Astrocyte (in vitro differentiated cells and primary cell): Measurements from ENCODE around the gene ALG2. TPM values are rescaled to one million over a fixed set of nuclear protein-coding genes. Genes with fewer than 3 reads are reported as not detected.

Source experiments
- DNase-seq: peaks from one replicate; pipeline ENCODE4 v3.0.0-alpha.2; 2010; ENCODE audit warnings: low read depth
- FAIRE-seq: peaks from 2 replicates; lab custom pipeline; 2011; peaks lifted over from hg19 to GRCh38; lab: Jason Lieb, UNC
- H2AFZ ChIP-seq: 2 replicates; pipeline ENCODE4 v1.6.0; 2012; ENCODE audit warnings: low read depth, low read length, inconsistent platforms
- H3K27ac ChIP-seq: 2 replicates; pipeline ENCODE4 v1.5.1; 2011; ENCODE audit warnings: low read depth, low read length, inconsistent platforms
- H3K27me3 ChIP-seq: 2 replicates; pipeline ENCODE4 v1.6.0; 2011; ENCODE audit warnings: low read length, inconsistent platforms; ENCODE audit not compliant: insufficient read depth
- H3K36me3 ChIP-seq: 2 replicates; pipeline ENCODE4 v1.5.1; 2011; ENCODE audit warnings: low read length, inconsistent platforms; ENCODE audit not compliant: insufficient read depth
- H3K4me1 ChIP-seq: 2 replicates; pipeline ENCODE4 v1.5.1; 2011; ENCODE audit warnings: low read length, inconsistent platforms; ENCODE audit not compliant: insufficient read depth
- H3K4me2 ChIP-seq: 2 replicates; pipeline ENCODE4 v1.6.0; 2012; ENCODE audit warnings: low read length, inconsistent platforms
- H3K4me3 ChIP-seq: 2 replicates; pipeline ENCODE4 v1.5.1; 2011; ENCODE audit warnings: low read depth, mild to moderate bottlenecking, low read length, inconsistent platforms; ENCODE audit not compliant: insufficient read depth
- H3K79me2 ChIP-seq: 2 replicates; pipeline ENCODE4 v1.6.0; 2012; ENCODE audit warnings: mild to moderate bottlenecking, low read length, inconsistent platforms; ENCODE audit not compliant: insufficient read depth
- H3K9ac ChIP-seq: 2 replicates; pipeline ENCODE4 v1.6.0; 2012; ENCODE audit warnings: mild to moderate bottlenecking, low read length, inconsistent platforms
- H3K9me3 ChIP-seq: 2 replicates; pipeline ENCODE4 v1.5.1; 2012; ENCODE audit warnings: low read depth, mild to moderate bottlenecking, low read length, inconsistent platforms; ENCODE audit not compliant: insufficient read depth
- H4K20me1 ChIP-seq: 2 replicates; pipeline ENCODE4 v1.6.0; 2012; ENCODE audit warnings: low read length, inconsistent platforms; ENCODE audit not compliant: insufficient read depth
- H3K27ac Mint-ChIP-seq: one replicate; pipeline ENCODE4 v1.8.0; 2021; ENCODE audit warnings: mild to moderate bottlenecking, mixed read lengths; ENCODE audit not compliant: unreplicated experiment
- H3K27me3 Mint-ChIP-seq: one replicate; pipeline ENCODE4 v1.8.0; 2021; ENCODE audit warnings: low read depth, mixed read lengths; ENCODE audit not compliant: unreplicated experiment
- H3K36me3 Mint-ChIP-seq: one replicate; pipeline ENCODE4 v1.8.0; 2021; ENCODE audit warnings: low read depth, mixed read lengths; ENCODE audit not compliant: unreplicated experiment
- H3K4me1 Mint-ChIP-seq: one replicate; pipeline ENCODE4 v1.8.0; 2021; ENCODE audit warnings: low read depth, mixed read lengths; ENCODE audit not compliant: unreplicated experiment
- H3K4me3 Mint-ChIP-seq: one replicate; pipeline ENCODE4 v1.8.0; 2021; ENCODE audit warnings: mild to moderate bottlenecking, moderate library complexity, mixed read lengths; ENCODE audit not compliant: unreplicated experiment
- H3K9me3 Mint-ChIP-seq: one replicate; pipeline ENCODE4 v1.8.0; 2021; ENCODE audit warnings: mild to moderate bottlenecking, mixed read lengths; ENCODE audit not compliant: unreplicated experiment
- CTCF ChIP-seq: IDR thresholded peaks from 2 replicates; pipeline ENCODE4 v1.5.1; 2011; ENCODE audit warnings: low read depth, mild to moderate bottlenecking, inconsistent platforms, low read length, moderate library complexity; ENCODE audit not compliant: insufficient read depth
- EZH2 ChIP-seq: IDR thresholded peaks from 2 replicates; pipeline ENCODE4 v1.6.1; 2012; ENCODE audit warnings: mild to moderate bottlenecking, low read length, inconsistent platforms; ENCODE audit not compliant: insufficient read depth
- total RNA-seq: library from RNA; stranded (reverse); gene quantifications from 2 replicates; pipeline ENCODE4 v1.2.1, GENCODE V29; 2021

Gene ALG2
- total RNA-seq, 1 donor from 2014 or later = 33.3 TPM

GRCh38 chr9:99184110-99184474 lies 37.6 kb downstream of the ALG2 start:
- H3K27me3 Mint-ChIP-seq = peaks cover 1% of the 10 kb centered on the region
- Histone ChIP-seq H3K79me2 (no peaks in the 10 kb centered on the region), H3K27ac (no peak overlapping the region), H3K36me3 (no peaks in the 10 kb centered on the region), H2AFZ (peak overlapping the region; percentile 49), H3K9ac (no peak overlapping the region), H3K27me3 (no peaks in the 10 kb centered on the region), H3K9me3 (no peaks in the 10 kb centered on the region), H3K4me1 (peaks cover 18% of the 10 kb centered on the region), H3K4me2 (no peak overlapping the region), H3K4me3 (no peak overlapping the region), H4K20me1 (no peaks in the 10 kb centered on the region)
- FAIRE-seq = no peak
- H3K36me3 Mint-ChIP-seq = no peaks in the 10 kb centered on the region
- H3K9me3 Mint-ChIP-seq = peaks cover under 1% of the 10 kb centered on the region
- no peak overlapping the region for H3K4me3 Mint-ChIP-seq
- DNase-seq = no peak
- H3K4me1 Mint-ChIP-seq = peaks cover 11% of the 10 kb centered on the region
- TF ChIP-seq EZH2 (no peak), CTCF (no peak)
- H3K27ac Mint-ChIP-seq = no peak overlapping the region

GRCh38 chr9:99183616-99184015 lies 38.1 kb downstream of the ALG2 start:
- H3K27ac ChIP-seq = no peak overlapping the region
- H3K27ac Mint-ChIP-seq = no peak overlapping the region
- H3K9ac ChIP-seq = no peak overlapping the region
- no peaks in the 10 kb centered on the region for H3K27me3 Mint-ChIP-seq
- H4K20me1 ChIP-seq = no peaks in the 10 kb centered on the region
- no peaks in the 10 kb centered on the region for H3K9me3 ChIP-seq
- H3K4me1 ChIP-seq = peaks cover 18% of the 10 kb centered on the region
- FAIRE-seq = no peak
- H3K36me3 ChIP-seq = no peaks in the 10 kb centered on the region
- H3K4me3 Mint-ChIP-seq = no peak overlapping the region
- peaks cover 11% of the 10 kb centered on the region for H3K4me1 Mint-ChIP-seq
- no peak for DNase-seq
- no peaks in the 10 kb centered on the region for H3K36me3 Mint-ChIP-seq
- no peak overlapping the region for H3K4me2 ChIP-seq
- H3K4me3 ChIP-seq = no peak overlapping the region
- H2AFZ ChIP-seq = no peak overlapping the region
- H3K79me2 ChIP-seq = no peaks in the 10 kb centered on the region
- no peak for TF ChIP-seq EZH2
- TF ChIP-seq CTCF = no peak
- H3K27me3 ChIP-seq = no peaks in the 10 kb centered on the region
- H3K9me3 Mint-ChIP-seq = no peaks in the 10 kb centered on the region

- H2AFZ ChIP-seq = no peak overlapping the region
- no peaks in the 10 kb centered on the region for H3K9me3 ChIP-seq
- Mint-ChIP-seq H3K4me1 (peaks cover 11% of the 10 kb centered on the region), H3K9me3 (no peaks in the 10 kb centered on the region), H3K27ac (no peak overlapping the region), H3K27me3 (no peaks in the 10 kb centered on the region), H3K36me3 (no peaks in the 10 kb centered on the region), H3K4me3 (no peak overlapping the region)
- no peak for FAIRE-seq
- no peak overlapping the region for H3K4me2 ChIP-seq
- no peak for DNase-seq
- no peaks in the 10 kb centered on the region for H3K36me3 ChIP-seq
- no peaks in the 10 kb centered on the region for H3K27me3 ChIP-seq
- no peak overlapping the region for H3K27ac ChIP-seq
- no peak overlapping the region for H3K9ac ChIP-seq
- no peaks in the 10 kb centered on the region for H4K20me1 ChIP-seq
- H3K4me1 ChIP-seq = peaks cover 18% of the 10 kb centered on the region
- H3K79me2 ChIP-seq = no peaks in the 10 kb centered on the region
- H3K4me3 ChIP-seq = no peak overlapping the region
- TF ChIP-seq EZH2 (no peak), CTCF (no peak)
Measured at GRCh38 chr9:99182356-99182755, 39.4 kb downstream of the ALG2 start.
